VCaP (cell line): Measurements from ENCODE around the gene SLC34A1.

Source experiments
- H3K27ac ChIP-seq: fragments of 450-650 bp; 2 replicates; pipeline ENCODE4 v1.5.1; 2017
- CTCF ChIP-seq: fragments of 450-650 bp; conservative IDR thresholded peaks from 2 replicates; pipeline ENCODE4 v1.5.1; 2017; ENCODE audit warnings: mild to moderate bottlenecking, moderate library complexity

The SLC34A1 gene

GRCh38 chr5:177433658-177434217 lies 49.5 kb downstream of the SLC34A1 start:
- no peak overlapping the region for H3K27ac ChIP-seq
- no peak for TF ChIP-seq CTCF

- no peak overlapping the region for H3K27ac ChIP-seq
- no peak for TF ChIP-seq CTCF
Observed at GRCh38 chr5:177434437-177434836, 50.2 kb downstream of the SLC34A1 start.

- no peak for TF ChIP-seq CTCF
Observed at GRCh38 chr5:177434942-177435738, 50.9 kb downstream of the SLC34A1 start.

GRCh38 chr5:177435847-177436536 lies 51.8 kb downstream of the SLC34A1 start:
- TF ChIP-seq CTCF: no peak
- H3K27ac ChIP-seq: no peak overlapping the region

More at GRCh38 chr5:177434942-177435738, 50.9 kb downstream of the SLC34A1 start:
- no peak overlapping the region for H3K27ac ChIP-seq

GRCh38 chr5:177437623-177438022 lies 53.4 kb downstream of the SLC34A1 start:
- no peak overlapping the region for H3K27ac ChIP-seq
- TF ChIP-seq CTCF: no peak

GRCh38 chr5:177438468-177438867 lies 54.2 kb downstream of the SLC34A1 start:
- TF ChIP-seq CTCF: no peak
- no peak overlapping the region for H3K27ac ChIP-seq

- TF ChIP-seq CTCF: no peak
Observed at GRCh38 chr5:177439518-177440053, 55.4 kb downstream of the SLC34A1 start.

More at GRCh38 chr5:177439518-177440053, 55.4 kb downstream of the SLC34A1 start:
- H3K27ac ChIP-seq: no peak overlapping the region
